Caco-2 (cell line): ENCODE results near the gene PMF1. TPM values are rescaled to one million over a fixed set of nuclear protein-coding genes. Genes with fewer than 3 reads are reported as not detected.

Source experiments
- BruUV-seq: library from RNA; stranded (reverse); fragments of 400-500 nt; replicated peaks from 2 replicates; lab custom pipeline; 2021; lab: Mats Ljungman, UMichigan
- CTCF ChIA-PET: fragments of 300-600 bp; sonication (Branson Sonifier 250); formaldehyde crosslinking; loops from one replicate; lab custom pipeline; 2022; ENCODE audit warnings: antibody characterized with exemption; lab: Charles Lee
- POLR2A ChIA-PET: fragments of 300-600 bp; sonication (Branson Sonifier 250); formaldehyde crosslinking; loops from one replicate; lab custom pipeline; 2022; ENCODE audit warnings: antibody characterized with exemption; lab: Charles Lee
- DNase-seq, 2 experiments: peaks; one replicate each; pipeline versions ENCODE4 v3.0.0 to v3.0.0-alpha.2; 2020 to 2022
- H3K27me3 ChIP-seq: replicated peaks from 2 replicates; pipeline ENCODE4 v1.6.0; 2011; ENCODE audit warnings: low read length; ENCODE audit not compliant: control insufficient read depth, insufficient read depth
- H3K36me3 ChIP-seq: 2 replicates; pipeline ENCODE4 v1.5.1; 2011; ENCODE audit warnings: low read length; ENCODE audit not compliant: control insufficient read depth, insufficient read depth
- H3K4me1 ChIP-seq: fragments of 250-450 bp; sonication (Bioruptor Pico); 2 replicates; pipeline ENCODE4 v1.5.1; 2020; ENCODE audit warnings: mild to moderate bottlenecking
- H3K4me3 ChIP-seq: 2 replicates; pipeline ENCODE4 v1.5.1; 2011; ENCODE audit warnings: low read depth, mild to moderate bottlenecking, control low read depth, low read length
- H3K9me3 ChIP-seq: fragments of 250-450 bp; sonication (Bioruptor Pico); 2 replicates; pipeline ENCODE4 v1.5.1; 2020; ENCODE audit warnings: mild to moderate bottlenecking, moderate library complexity
- H3K27ac Mint-ChIP-seq: one replicate; pipeline ENCODE4 v1.8.0; 2022; ENCODE audit warnings: mixed read lengths; ENCODE audit not compliant: unreplicated experiment
- H3K27me3 Mint-ChIP-seq: one replicate; pipeline ENCODE4 v1.8.0; 2022; ENCODE audit warnings: mixed read lengths; ENCODE audit not compliant: insufficient read depth, unreplicated experiment
- H3K36me3 Mint-ChIP-seq: one replicate; pipeline ENCODE4 v1.8.0; 2022; ENCODE audit warnings: mild to moderate bottlenecking, mixed read lengths; ENCODE audit not compliant: insufficient read depth, unreplicated experiment
- H3K4me1 Mint-ChIP-seq: one replicate; pipeline ENCODE4 v1.8.0; 2022; ENCODE audit warnings: low read depth, mixed read lengths; ENCODE audit not compliant: unreplicated experiment
- H3K4me3 Mint-ChIP-seq: one replicate; pipeline ENCODE4 v1.8.0; 2022; ENCODE audit warnings: mild to moderate bottlenecking, moderate library complexity, mixed read lengths; ENCODE audit not compliant: unreplicated experiment
- H3K9me3 Mint-ChIP-seq: one replicate; pipeline ENCODE4 v1.8.0; 2022; ENCODE audit warnings: mixed read lengths; ENCODE audit not compliant: unreplicated experiment
- CTCF ChIP-seq, 2 experiments: fragments of 200-600 bp in 1 of 2; IDR thresholded peaks; 1 replicate in 1 of 2; 2 replicates in 1 of 2; pipeline versions ENCODE4 v1.5.1 to v1.8.0; 2011 to 2022; ENCODE audit warnings: antibody characterized with exemption in 1 of 2, control low read depth in 1 of 2, inconsistent platforms in 1 of 2, low read depth in 1 of 2, low read length in 1 of 2, mild to moderate bottlenecking in 1 of 2, moderate library complexity in 1 of 2; ENCODE audit not compliant: insufficient read depth in 1 of 2, severe bottlenecking in 1 of 2, unreplicated experiment in 1 of 2
- intact Hi-C: fragments of 100-400 bp; cut with micrococcal nuclease; formaldehyde crosslinking; loops from one replicate; pipeline ENCODE4 v1.10.0; 2022; ENCODE audit not compliant: unreplicated experiment
- total RNA-seq: library from RNA; stranded (reverse); gene quantifications from 2 replicates; pipeline ENCODE4 v1.2.3, GENCODE V29; 2022

The PMF1 gene
- total RNA-seq, 1 experiment from 2014 or later = 90.2 TPM

- Histone ChIP-seq H3K36me3 (peaks cover 2% of the 10 kb centered on the region; the same call in 1 of the 2 replicates), H3K4me1 (peaks cover 13% of the 10 kb centered on the region; the same call in 1 of the 2 replicates), H3K27me3 (no peaks in the 10 kb centered on the region), H3K9me3 (no peaks in the 10 kb centered on the region), H3K4me3 (no peak overlapping the region)
- POLR2A ChIA-PET = no interaction called here
- Mint-ChIP-seq H3K27me3 (no peaks in the 10 kb centered on the region), H3K9me3 (no peaks in the 10 kb centered on the region), H3K27ac (no peak overlapping the region), H3K36me3 (peaks cover 41% of the 10 kb centered on the region), H3K4me3 (no peak overlapping the region), H3K4me1 (peaks cover 7% of the 10 kb centered on the region)
- intact Hi-C loops = no loop called here
- CTCF ChIA-PET = interaction anchor here (0.6 kb wide), 1 partner anchor 464 kb away, joined by 5 read pairs; no protein-coding TSS in a partner anchor
- BruUV-seq = no TSS peak
- TF ChIP-seq CTCF (IDR thresholded peaks at IDR 0.05; ENCODE audit: insufficient read depth in 1 of 2, low read depth in 1 of 2, low read length in 1 of 2, severe bottlenecking in 1 of 2, unreplicated experiment in 1 of 2) = no peak
- no peak for DNase-seq
Measured at GRCh38 chr1:156198831-156199349, 13.9 kb upstream of the PMF1 start.

GRCh38 chr1:156200044-156200443 lies 12.8 kb upstream of the PMF1 start:
- no peaks in the 10 kb centered on the region for H3K27me3 Mint-ChIP-seq
- ChIA-PET CTCF (interaction anchor here (0.6 kb wide), 1 partner anchor 22 kb away, joined by 3 read pairs; no protein-coding TSS in a partner anchor), POLR2A (interaction anchor here (0.8 to 1.3 kb wide), 2 partner anchors 13 to 73 kb away, joined by 5 to 20 read pairs; partner anchors contain the start of gene PMF1)
- no peak overlapping the region for H3K4me3 ChIP-seq
- peaks cover 7% of the 10 kb centered on the region for H3K4me1 Mint-ChIP-seq
- TF ChIP-seq CTCF (IDR thresholded peaks at IDR 0.05; ENCODE audit: insufficient read depth in 1 of 2, low read depth in 1 of 2, low read length in 1 of 2, severe bottlenecking in 1 of 2, unreplicated experiment in 1 of 2) = no peak
- H3K36me3 ChIP-seq = peaks cover 2% of the 10 kb centered on the region
- no peak overlapping the region for H3K27ac Mint-ChIP-seq
- BruUV-seq = no TSS peak
- H3K9me3 ChIP-seq = no peaks in the 10 kb centered on the region
- H3K4me1 ChIP-seq = peaks cover 13% of the 10 kb centered on the region; the same call in 1 of the 2 replicates
- intact Hi-C loops = no loop called here
- H3K4me3 Mint-ChIP-seq = no peak overlapping the region
- DNase-seq = no peak
- no peaks in the 10 kb centered on the region for H3K9me3 Mint-ChIP-seq
- peaks cover 41% of the 10 kb centered on the region for H3K36me3 Mint-ChIP-seq
- H3K27me3 ChIP-seq = no peaks in the 10 kb centered on the region

GRCh38 chr1:156203331-156203730 lies 9.5 kb upstream of the PMF1 start:
- intact Hi-C loops = no loop called here
- H3K4me1 ChIP-seq = peaks cover 13% of the 10 kb centered on the region; the same call in 1 of the 2 replicates
- no TSS peak for BruUV-seq
- peaks cover 48% of the 10 kb centered on the region for H3K36me3 Mint-ChIP-seq
- H3K4me1 Mint-ChIP-seq = peaks cover 7% of the 10 kb centered on the region
- H3K27ac Mint-ChIP-seq = no peak overlapping the region
- no peaks in the 10 kb centered on the region for H3K27me3 ChIP-seq
- POLR2A ChIA-PET = no interaction called here
- H3K4me3 ChIP-seq = no peak overlapping the region
- H3K4me3 Mint-ChIP-seq = no peak overlapping the region
- H3K36me3 ChIP-seq = peaks cover 2% of the 10 kb centered on the region
- H3K9me3 Mint-ChIP-seq = no peaks in the 10 kb centered on the region
- H3K9me3 ChIP-seq = no peaks in the 10 kb centered on the region
- CTCF ChIA-PET = interaction anchor here (0.9 kb wide), 1 partner anchor 29 kb away, joined by 4 read pairs; no protein-coding TSS in a partner anchor
- no peaks in the 10 kb centered on the region for H3K27me3 Mint-ChIP-seq
- no peak for DNase-seq
- TF ChIP-seq CTCF (IDR thresholded peaks at IDR 0.05; ENCODE audit: insufficient read depth in 1 of 2, low read depth in 1 of 2, low read length in 1 of 2, severe bottlenecking in 1 of 2, unreplicated experiment in 1 of 2) = no peak
